ENCODE results near the gene PEDS1. TPM values are rescaled to one million over a fixed set of nuclear protein-coding genes. Genes with fewer than 3 reads are reported as not detected.

Gene PEDS1
- total and polyA plus RNA-seq, 2 experiments from 2014 or later: 53.9 to 55.7 TPM

GRCh38 chr20:50199703-50200102 is 46.2 kb upstream of the PEDS1 start:
- DNase-seq: no peak
- no peak overlapping the region for H3K9ac ChIP-seq
- no peaks in the 10 kb centered on the region for H3K9me3 ChIP-seq (ENCODE audit: low read depth)
- no peak overlapping the region for H3K4me3 ChIP-seq
- H2AFZ ChIP-seq: no peak overlapping the region
- TF ChIP-seq EZH2 (IDR thresholded peaks at IDR 0.05; ENCODE audit: insufficient read depth, poor library complexity, severe bottlenecking) (no peak), EZH2phosphoT487 (IDR thresholded peaks at IDR 0.05; ENCODE audit: insufficient read depth, low read depth) (no peak)
- in situ Hi-C loops (cut with MboI): loop anchor here (25.0 kb wide), 1 partner anchor 538 kb away; the partner anchor contains the start of gene PARD6B
- peaks cover 9% of the 10 kb centered on the region for H3K79me2 ChIP-seq (ENCODE audit: insufficient read depth)
- H3K27me3 ChIP-seq (replicated peaks; ENCODE audit: insufficient read depth): no peaks in the 10 kb centered on the region
- H3K36me3 ChIP-seq (ENCODE audit: low read depth): peaks cover 9% of the 10 kb centered on the region; the same call in 1 of the 2 replicates
- H3K4me1 ChIP-seq (ENCODE audit: insufficient read depth): peaks cover 3% of the 10 kb centered on the region
- H3K27ac ChIP-seq: no peak overlapping the region
- H3K9me2 ChIP-seq (ENCODE audit: insufficient read depth): no peaks in the 10 kb centered on the region
- H4K20me1 ChIP-seq (ENCODE audit: insufficient read depth): no peaks in the 10 kb centered on the region
- WGBS, 2 experiments (ENCODE audit: low coverage in 1 of 2, low lambda C conversion rate in 2 of 2, missing lambda C conversion rate in 2 of 2): 86 to 90% methylated on average over 4 of the region's 4 CpGs
- H3K4me2 ChIP-seq (ENCODE audit: unreplicated experiment): no peak overlapping the region
- peaks cover 27% of the 10 kb centered on the region for H3F3A ChIP-seq (ENCODE audit: insufficient read depth)

- no peak for TF ChIP-seq EZH2 (IDR thresholded peaks at IDR 0.05; ENCODE audit: insufficient read depth, poor library complexity, severe bottlenecking)
- TF ChIP-seq EZH2phosphoT487 (IDR thresholded peaks at IDR 0.05; ENCODE audit: insufficient read depth, low read depth): no peak
- H3K79me2 ChIP-seq (ENCODE audit: insufficient read depth): peaks cover 19% of the 10 kb centered on the region
- H3F3A ChIP-seq (ENCODE audit: insufficient read depth): peaks cover 36% of the 10 kb centered on the region
- no peaks in the 10 kb centered on the region for H3K9me2 ChIP-seq (ENCODE audit: insufficient read depth)
- no peak for DNase-seq
- WGBS, 2 experiments (ENCODE audit: low coverage in 1 of 2, low lambda C conversion rate in 2 of 2, missing lambda C conversion rate in 2 of 2): 100% methylated on average over 1 of the region's 1 CpG; no CpG with 5 or more reads in 1 of the 2 experiments
- H3K36me3 ChIP-seq (ENCODE audit: low read depth): peaks cover 17% of the 10 kb centered on the region; the same call in 1 of the 2 replicates
- H3K4me1 ChIP-seq (ENCODE audit: insufficient read depth): peaks cover 12% of the 10 kb centered on the region
- no peak overlapping the region for H3K9ac ChIP-seq
- H3K4me2 ChIP-seq (ENCODE audit: unreplicated experiment): no peak overlapping the region
- H4K20me1 ChIP-seq (ENCODE audit: insufficient read depth): no peaks in the 10 kb centered on the region
- H3K9me3 ChIP-seq (ENCODE audit: low read depth): no peaks in the 10 kb centered on the region
- H3K27ac ChIP-seq: no peak overlapping the region
- H3K27me3 ChIP-seq (replicated peaks; ENCODE audit: insufficient read depth): no peaks in the 10 kb centered on the region
- in situ Hi-C loops (cut with MboI): loop anchor here (25.0 kb wide), 1 partner anchor 539 kb away; the partner anchor contains the start of gene PARD6B
- H2AFZ ChIP-seq: no peak overlapping the region
- no peak overlapping the region for H3K4me3 ChIP-seq
These were observed 45.2 kb upstream of the PEDS1 start for GRCh38 chr20:50198716-50199115.

- Histone ChIP-seq H4K20me1 (ENCODE audit: insufficient read depth) (no peaks in the 10 kb centered on the region), H2AFZ (no peak overlapping the region), H3K4me3 (no peak overlapping the region), H3K36me3 (ENCODE audit: low read depth) (peaks cover 22% of the 10 kb centered on the region; the same call in 1 of the 2 replicates), H3K4me2 (ENCODE audit: unreplicated experiment) (no peak overlapping the region), H3F3A (ENCODE audit: insufficient read depth) (peaks cover 40% of the 10 kb centered on the region), H3K27ac (no peak overlapping the region), H3K9me2 (ENCODE audit: insufficient read depth) (no peaks in the 10 kb centered on the region), H3K4me1 (ENCODE audit: insufficient read depth) (peaks cover 12% of the 10 kb centered on the region), H3K9me3 (ENCODE audit: low read depth) (no peaks in the 10 kb centered on the region), H3K9ac (no peak overlapping the region), H3K79me2 (ENCODE audit: insufficient read depth) (peaks cover 24% of the 10 kb centered on the region), H3K27me3 (replicated peaks; ENCODE audit: insufficient read depth) (no peaks in the 10 kb centered on the region)
- no peak for DNase-seq
- WGBS, 2 experiments (ENCODE audit: low coverage in 1 of 2, low lambda C conversion rate in 2 of 2, missing lambda C conversion rate in 2 of 2): 61 to 65% methylated on average over 9 to 11 of the region's 11 CpGs
- in situ Hi-C loops (cut with MboI): loop anchor here (25.0 kb wide), 1 partner anchor 539 kb away; the partner anchor contains the start of gene PARD6B
- TF ChIP-seq EZH2phosphoT487 (IDR thresholded peaks at IDR 0.05; ENCODE audit: insufficient read depth, low read depth) (no peak), EZH2 (IDR thresholded peaks at IDR 0.05; ENCODE audit: insufficient read depth, poor library complexity, severe bottlenecking) (no peak)
These were observed 44.7 kb upstream of the PEDS1 start for GRCh38 chr20:50198180-50198666.

- H2AFZ ChIP-seq: no peak overlapping the region
- no peak overlapping the region for H3K4me2 ChIP-seq (ENCODE audit: unreplicated experiment)
- in situ Hi-C loops (cut with MboI): loop anchor here (25.0 kb wide), 1 partner anchor 540 kb away; the partner anchor contains the start of gene PARD6B
- no peaks in the 10 kb centered on the region for H3K9me3 ChIP-seq (ENCODE audit: low read depth)
- TF ChIP-seq EZH2 (IDR thresholded peaks at IDR 0.05; ENCODE audit: insufficient read depth, poor library complexity, severe bottlenecking): no peak
- no peak for TF ChIP-seq EZH2phosphoT487 (IDR thresholded peaks at IDR 0.05; ENCODE audit: insufficient read depth, low read depth)
- peaks cover 30% of the 10 kb centered on the region for H3K79me2 ChIP-seq (ENCODE audit: insufficient read depth)
- H4K20me1 ChIP-seq (ENCODE audit: insufficient read depth): no peaks in the 10 kb centered on the region
- no peak overlapping the region for H3K9ac ChIP-seq
- peaks cover 28% of the 10 kb centered on the region; the same call in 1 of the 2 replicates for H3K36me3 ChIP-seq (ENCODE audit: low read depth)
- H3K4me3 ChIP-seq: no peak overlapping the region
- H3K9me2 ChIP-seq (ENCODE audit: insufficient read depth): no peaks in the 10 kb centered on the region
- peaks cover 44% of the 10 kb centered on the region for H3F3A ChIP-seq (ENCODE audit: insufficient read depth)
- no peaks in the 10 kb centered on the region for H3K27me3 ChIP-seq (replicated peaks; ENCODE audit: insufficient read depth)
- 74 to 93% methylated on average over 6 to 10 of the region's 10 CpGs for WGBS, 2 experiments (ENCODE audit: low coverage in 1 of 2, low lambda C conversion rate in 2 of 2, missing lambda C conversion rate in 2 of 2)
- no peak overlapping the region for H3K27ac ChIP-seq
- peaks cover 12% of the 10 kb centered on the region for H3K4me1 ChIP-seq (ENCODE audit: insufficient read depth)
- DNase-seq: no peak
These were observed 44.1 kb upstream of the PEDS1 start for GRCh38 chr20:50197463-50198179.
